SJCRH30 (cell line): ENCODE data around the gene RANBP1. TPM values are rescaled to one million over a fixed set of nuclear protein-coding genes. Genes with fewer than 3 reads are reported as not detected.

Experiments used
- DNase-seq, 2 experiments: peaks; one replicate each; pipeline ENCODE4 v3.0.0-alpha.2; 2015 to 2020
- H3K27ac ChIP-seq: fragments of 250-450 bp; sonication (Bioruptor Pico); 2 replicates; pipeline ENCODE4 v1.5.1; 2020; ENCODE audit warnings: mild to moderate bottlenecking, moderate library complexity
- H3K27me3 ChIP-seq: fragments of 250-450 bp; sonication (Bioruptor Pico); 2 replicates; pipeline ENCODE4 v1.5.1; 2020; ENCODE audit warnings: mild to moderate bottlenecking, moderate library complexity
- H3K36me3 ChIP-seq: fragments of 250-450 bp; sonication (Bioruptor Pico); 2 replicates; pipeline ENCODE4 v1.5.1; 2020; ENCODE audit warnings: mild to moderate bottlenecking, moderate library complexity
- H3K4me1 ChIP-seq: fragments of 250-450 bp; sonication (Bioruptor Pico); 2 replicates; pipeline ENCODE4 v1.5.1; 2020; ENCODE audit warnings: mild to moderate bottlenecking, moderate library complexity
- H3K4me3 ChIP-seq: fragments of 250-450 bp; sonication (Bioruptor Pico); 2 replicates; pipeline ENCODE4 v1.5.1; 2020; ENCODE audit warnings: mild to moderate bottlenecking, moderate library complexity
- H3K9me3 ChIP-seq: fragments of 250-450 bp; sonication (Bioruptor Pico); replicated peaks from 2 replicates; pipeline ENCODE4 v1.5.1; 2020; ENCODE audit warnings: mild to moderate bottlenecking, moderate library complexity
- total RNA-seq: library from RNA; depleted of rRNA; stranded (reverse); fragments of >200 nt; shearing (Covaris generic); gene quantifications from 2 replicates; pipeline ENCODE4 v1.2.3, GENCODE V29; 2014

The RANBP1 gene
- total RNA-seq, 1 experiment from 2014 or later = 627 TPM

DNA sequence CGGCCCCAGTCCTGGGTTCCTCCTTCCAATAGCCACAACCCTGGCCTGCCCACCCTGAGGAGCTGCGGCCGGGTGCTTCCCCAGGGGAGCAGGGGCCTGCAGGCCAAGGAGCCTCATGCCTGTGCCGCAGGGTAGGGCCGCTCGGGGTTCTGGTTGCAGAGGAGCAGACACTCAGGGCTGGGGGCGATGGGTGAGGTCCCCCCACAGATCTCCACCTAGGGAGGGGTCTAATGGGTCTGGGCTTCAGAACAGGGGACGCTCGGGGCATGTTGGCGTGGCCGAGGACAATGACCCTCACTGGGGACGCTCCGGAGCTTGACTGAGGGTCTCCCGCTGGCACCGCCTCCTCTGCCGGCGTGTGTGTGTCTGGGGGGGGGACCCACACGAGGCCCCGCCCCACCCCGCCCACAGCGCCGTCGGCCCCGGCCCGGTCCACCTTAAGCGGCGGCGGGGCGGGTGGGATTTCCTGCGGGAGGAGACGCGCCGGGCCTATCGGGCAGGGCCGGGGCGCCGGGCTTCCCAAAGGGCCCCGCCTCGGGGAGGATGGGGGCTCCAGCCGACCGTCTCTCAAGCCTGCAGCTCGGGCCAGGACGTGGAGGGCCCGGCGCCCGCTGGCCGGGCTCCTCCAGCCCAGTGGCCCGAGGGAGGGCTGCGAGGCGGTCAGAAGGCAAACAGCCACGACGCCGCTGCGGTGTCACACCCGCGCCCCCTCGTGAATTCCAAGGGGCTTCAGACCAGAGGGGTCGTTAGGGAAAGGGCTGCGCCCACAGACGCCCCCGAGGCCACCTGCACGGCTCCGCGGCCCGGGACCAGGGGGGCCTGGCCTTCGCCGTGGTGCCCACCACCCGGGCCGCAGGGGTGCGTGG is 15.1 kb downstream of the RANBP1 start:
- H3K9me3 ChIP-seq = no peaks in the 10 kb centered on the region
- DNase-seq = peak; percentile 83 to 87
- no peaks in the 10 kb centered on the region; the same call in 1 of the 2 replicates for H3K4me1 ChIP-seq
- peaks cover 17% of the 10 kb centered on the region for H3K36me3 ChIP-seq
- peak overlapping the region; percentile 70 for H3K4me3 ChIP-seq
- H3K27ac ChIP-seq = no peak overlapping the region
- H3K27me3 ChIP-seq = no peaks in the 10 kb centered on the region

DNA sequence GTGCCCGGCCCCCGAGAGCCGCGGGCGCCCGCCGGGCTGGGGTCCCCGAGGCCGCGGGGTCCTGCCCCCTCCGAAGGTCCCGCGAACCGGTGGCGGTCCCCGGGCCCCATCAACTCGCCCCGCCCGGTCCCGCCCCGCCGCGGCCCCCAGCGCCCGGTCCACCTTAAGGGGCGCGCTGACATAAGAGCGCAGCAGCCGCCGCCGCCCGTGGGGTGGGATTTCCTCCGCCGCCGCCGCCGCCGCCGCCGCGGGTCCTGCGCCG is 15.6 kb downstream of the RANBP1 start, which contains the start of gene ZDHHC8:
TSS of gene ZDHHC8 (plus strand) at position 208 of the 262 bp plus-strand sequence. CDS start 144 bp downstream, outside the sequence.
- peak within 1 kb of the TSS; percentile 70 for H3K4me3 ChIP-seq
- peaks cover 12% of the 10 kb centered on the region for H3K36me3 ChIP-seq
- DNase-seq = no peak
- no peak within 1 kb of the TSS for H3K27ac ChIP-seq
- peaks cover 4% of the 10 kb centered on the region; the same call in 1 of the 2 replicates for H3K4me1 ChIP-seq
- no peaks in the 10 kb centered on the region for H3K27me3 ChIP-seq
- H3K9me3 ChIP-seq = no peaks in the 10 kb centered on the region

DNA sequence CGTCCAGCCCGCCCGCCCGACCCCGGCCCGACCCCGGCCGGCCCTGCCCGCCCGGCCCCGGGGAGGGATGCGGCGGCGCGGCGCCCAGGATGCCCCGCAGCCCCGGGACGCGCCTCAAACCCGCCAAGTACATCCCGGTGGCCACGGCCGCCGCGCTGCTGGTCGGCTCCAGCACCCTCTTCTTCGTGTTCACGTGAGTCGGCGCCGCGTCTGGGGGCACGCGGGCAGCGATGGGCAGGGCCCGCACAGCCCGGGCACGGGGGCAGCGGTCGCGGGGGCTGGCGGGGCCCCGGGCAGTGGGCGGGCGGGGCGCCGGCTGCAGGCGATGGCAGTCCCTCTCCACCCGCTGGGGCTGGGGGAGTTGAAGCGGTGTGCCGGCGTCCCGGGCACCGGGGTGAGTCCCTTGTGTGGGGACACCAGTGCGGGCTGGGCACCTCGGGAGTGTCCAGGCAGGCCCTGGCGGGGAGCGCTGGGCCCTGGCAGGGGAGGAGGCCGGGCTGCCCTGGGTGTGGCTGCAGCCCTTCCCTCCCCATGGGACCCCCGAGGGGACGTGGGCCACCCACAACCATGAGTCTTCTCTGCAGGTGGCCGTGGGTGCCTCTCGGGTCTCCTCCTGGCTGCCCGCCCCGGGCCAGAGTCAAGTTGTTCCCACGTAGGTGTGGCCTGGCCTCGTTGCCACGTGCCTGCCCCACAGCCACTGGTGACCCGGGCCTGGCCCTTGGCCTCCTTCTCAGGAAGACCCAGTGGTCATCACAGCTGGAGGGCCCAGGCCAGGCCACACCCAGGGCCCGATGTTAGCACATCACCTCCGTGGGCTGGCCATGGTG is 16.2 kb downstream of the RANBP1 start:
- H3K27ac ChIP-seq = no peak overlapping the region
- peaks cover 9% of the 10 kb centered on the region for H3K36me3 ChIP-seq
- H3K4me3 ChIP-seq = peak overlapping the region; percentile 70
- DNase-seq = no peak
- no peaks in the 10 kb centered on the region for H3K9me3 ChIP-seq
- peaks cover 9% of the 10 kb centered on the region for H3K4me1 ChIP-seq
- H3K27me3 ChIP-seq = no peaks in the 10 kb centered on the region

DNA sequence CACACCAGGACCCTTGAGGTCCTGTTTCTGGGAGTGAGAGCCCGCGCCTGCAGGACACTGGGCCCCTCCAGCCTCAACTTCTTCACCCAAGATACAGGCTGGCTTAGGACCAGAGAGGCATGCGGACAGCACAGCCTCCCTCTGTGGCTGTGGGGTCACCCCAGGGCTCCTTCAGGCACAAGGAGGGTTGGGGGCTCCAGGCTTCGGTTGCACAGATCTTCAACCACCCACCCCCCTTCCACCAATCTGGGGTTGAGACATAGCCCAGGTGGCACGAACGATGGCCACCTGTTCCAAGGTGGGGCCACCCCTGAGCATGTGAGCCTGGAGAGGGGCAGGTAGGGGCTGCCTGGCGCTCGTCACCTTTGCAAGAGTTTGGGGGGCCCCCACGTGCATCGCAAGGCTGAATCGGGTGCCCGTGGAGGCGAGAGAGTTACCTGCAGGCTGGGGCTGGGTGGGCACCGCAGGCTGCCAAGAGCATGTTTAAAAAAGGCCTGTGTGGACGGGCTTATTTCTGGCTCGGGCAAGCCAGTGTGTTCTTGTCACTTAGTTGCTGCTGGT is 16.9 kb downstream of the RANBP1 start:
- Histone ChIP-seq H3K27ac (no peak overlapping the region), H3K4me3 (peak overlapping the region; percentile 70), H3K36me3 (peaks cover 2% of the 10 kb centered on the region; the same call in 1 of the 2 replicates), H3K27me3 (no peaks in the 10 kb centered on the region), H3K9me3 (no peaks in the 10 kb centered on the region), H3K4me1 (peaks cover 16% of the 10 kb centered on the region)
- no peak for DNase-seq

DNA sequence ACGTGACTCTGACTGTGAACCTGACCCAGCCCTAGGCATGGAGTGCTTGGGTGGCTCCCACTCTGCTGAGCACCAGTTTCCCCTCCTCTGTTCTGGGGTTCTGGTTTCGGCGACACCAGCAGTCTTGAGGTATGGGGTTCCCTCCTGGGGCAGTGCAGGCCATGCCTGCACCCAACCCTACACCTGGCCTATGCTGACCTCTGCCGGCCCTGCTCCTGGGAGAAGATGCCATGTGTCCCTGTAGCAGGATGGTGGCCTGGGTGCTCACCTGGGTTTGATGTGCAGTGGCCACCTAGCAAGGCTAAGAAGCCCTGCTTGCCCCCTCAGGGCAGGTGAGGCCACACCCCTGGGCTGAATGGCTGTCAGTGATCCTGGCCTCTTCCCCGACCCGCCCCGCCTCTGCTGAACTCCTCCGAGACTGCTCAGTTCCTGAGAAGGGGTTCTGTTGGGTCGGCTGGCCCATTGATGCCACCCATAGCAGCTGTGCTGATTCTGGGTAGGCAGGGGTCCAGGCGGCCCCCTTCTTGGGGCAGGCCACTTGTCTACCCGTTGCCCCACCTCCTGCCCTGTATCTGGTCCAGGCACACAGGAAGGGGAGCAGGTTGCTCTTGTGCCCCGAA is 18.1 kb downstream of the RANBP1 start:
- Histone ChIP-seq H3K9me3 (no peaks in the 10 kb centered on the region), H3K4me1 (peaks cover 22% of the 10 kb centered on the region), H3K27me3 (no peaks in the 10 kb centered on the region), H3K36me3 (no peaks in the 10 kb centered on the region), H3K27ac (no peak overlapping the region), H3K4me3 (no peak overlapping the region)
- DNase-seq = no peak

DNA sequence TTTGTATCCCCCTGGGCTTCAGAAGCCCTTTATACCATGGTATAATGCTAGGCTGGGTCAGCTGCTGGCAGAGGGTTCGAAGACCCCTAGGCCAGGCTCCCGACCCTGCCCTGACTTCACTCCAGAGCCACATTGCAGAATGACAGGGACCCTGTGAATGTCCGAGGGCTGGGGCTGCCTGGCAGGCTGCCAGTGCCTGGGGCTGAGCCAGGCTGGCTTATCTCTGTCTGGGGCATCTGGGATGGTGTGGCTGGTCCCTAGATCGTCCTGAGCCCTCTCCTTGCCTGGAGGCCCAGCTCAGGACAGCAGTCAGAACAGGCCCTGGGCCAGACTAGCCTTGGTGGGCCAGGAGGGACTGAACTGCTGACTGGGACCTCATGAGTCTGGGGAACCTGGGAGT is 19.4 kb downstream of the RANBP1 start:
- Histone ChIP-seq H3K27ac (no peak overlapping the region), H3K4me3 (no peak overlapping the region), H3K36me3 (no peaks in the 10 kb centered on the region), H3K27me3 (no peaks in the 10 kb centered on the region), H3K9me3 (no peaks in the 10 kb centered on the region), H3K4me1 (peaks cover 22% of the 10 kb centered on the region)
- DNase-seq = no peak

DNA sequence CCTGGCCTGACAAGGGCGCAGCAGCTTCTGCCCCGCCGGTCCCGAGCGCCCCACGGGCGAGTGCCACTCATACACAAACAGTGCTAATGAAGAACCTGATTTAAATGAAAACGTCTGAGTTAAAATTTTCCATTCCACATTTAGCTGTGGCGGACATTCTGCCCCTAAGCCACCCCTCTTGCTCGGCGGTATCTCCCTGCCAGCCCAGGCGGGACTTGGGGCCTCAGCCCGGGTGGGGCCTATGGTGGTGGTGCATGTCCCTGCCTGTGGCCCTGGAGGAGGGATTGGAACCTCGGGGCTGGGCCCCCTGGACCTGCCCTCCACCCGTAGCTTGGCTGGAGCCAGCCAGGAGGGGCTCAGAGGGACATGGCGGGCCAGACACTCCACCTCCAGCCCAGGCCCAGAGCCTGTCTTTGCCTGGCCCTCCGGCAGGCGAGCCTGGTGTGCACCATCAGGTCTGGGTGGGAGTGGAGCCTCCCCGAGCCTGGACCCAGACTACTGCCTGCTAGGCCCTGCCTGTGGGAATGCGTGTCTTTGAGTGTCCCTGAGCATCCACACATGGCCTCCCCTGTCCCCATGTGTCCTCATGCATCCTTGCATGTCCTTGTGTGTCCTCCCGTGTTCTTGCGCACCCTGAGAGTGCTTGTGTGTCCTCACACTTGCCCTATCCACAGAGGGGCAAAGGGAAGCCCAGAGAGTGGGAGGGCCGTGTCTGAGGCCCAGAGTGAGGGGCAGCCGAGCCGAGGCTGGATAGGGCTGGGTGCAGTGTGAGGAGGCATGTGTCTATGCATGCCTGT is 20.1 kb downstream of the RANBP1 start:
- Histone ChIP-seq H3K36me3 (no peaks in the 10 kb centered on the region), H3K4me1 (peaks cover 22% of the 10 kb centered on the region), H3K27ac (no peak overlapping the region), H3K27me3 (no peaks in the 10 kb centered on the region), H3K9me3 (no peaks in the 10 kb centered on the region), H3K4me3 (no peak overlapping the region)
- DNase-seq = no peak

DNA sequence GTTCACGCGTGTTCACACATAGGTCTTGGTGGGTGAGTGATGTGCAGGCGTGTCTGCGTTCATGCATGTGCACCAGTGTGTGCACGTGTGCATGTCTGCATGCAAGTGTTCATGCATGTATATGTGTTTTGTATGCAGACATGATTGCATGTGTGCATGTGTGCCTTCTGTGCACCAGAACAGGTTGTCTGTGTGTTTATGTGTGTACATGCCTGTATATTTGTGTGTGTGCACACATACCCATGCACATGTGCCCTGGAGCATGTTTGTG is 20.6 kb downstream of the RANBP1 start:
- Histone ChIP-seq H3K4me3 (no peak overlapping the region), H3K27me3 (no peaks in the 10 kb centered on the region), H3K9me3 (no peaks in the 10 kb centered on the region), H3K4me1 (peaks cover 22% of the 10 kb centered on the region), H3K27ac (no peak overlapping the region), H3K36me3 (no peaks in the 10 kb centered on the region)
- no peak for DNase-seq

DNA sequence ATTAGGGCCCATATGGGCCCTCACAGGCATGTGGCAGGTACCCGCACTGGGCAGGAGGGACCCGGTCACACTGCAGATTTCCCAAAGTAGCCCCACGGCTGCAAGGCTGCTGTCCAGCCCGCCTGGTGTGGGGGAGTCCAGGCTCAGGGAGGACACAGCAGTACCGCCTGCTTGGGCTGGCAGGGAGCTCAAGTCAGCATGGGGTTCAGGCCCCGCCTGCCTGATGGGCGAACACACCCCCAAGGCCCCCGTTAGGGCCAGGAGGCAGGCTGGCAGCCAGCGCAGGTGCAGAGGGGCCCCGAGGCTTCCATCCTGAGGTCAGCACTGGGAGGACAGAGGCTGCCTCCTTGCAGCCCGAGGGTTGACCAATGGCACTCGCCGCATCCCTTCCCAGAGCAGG is 21.2 kb downstream of the RANBP1 start:
- Histone ChIP-seq H3K27me3 (no peaks in the 10 kb centered on the region), H3K9me3 (no peaks in the 10 kb centered on the region), H3K36me3 (no peaks in the 10 kb centered on the region), H3K4me3 (no peak overlapping the region), H3K4me1 (peaks cover 22% of the 10 kb centered on the region), H3K27ac (no peak overlapping the region)
- no peak for DNase-seq

DNA sequence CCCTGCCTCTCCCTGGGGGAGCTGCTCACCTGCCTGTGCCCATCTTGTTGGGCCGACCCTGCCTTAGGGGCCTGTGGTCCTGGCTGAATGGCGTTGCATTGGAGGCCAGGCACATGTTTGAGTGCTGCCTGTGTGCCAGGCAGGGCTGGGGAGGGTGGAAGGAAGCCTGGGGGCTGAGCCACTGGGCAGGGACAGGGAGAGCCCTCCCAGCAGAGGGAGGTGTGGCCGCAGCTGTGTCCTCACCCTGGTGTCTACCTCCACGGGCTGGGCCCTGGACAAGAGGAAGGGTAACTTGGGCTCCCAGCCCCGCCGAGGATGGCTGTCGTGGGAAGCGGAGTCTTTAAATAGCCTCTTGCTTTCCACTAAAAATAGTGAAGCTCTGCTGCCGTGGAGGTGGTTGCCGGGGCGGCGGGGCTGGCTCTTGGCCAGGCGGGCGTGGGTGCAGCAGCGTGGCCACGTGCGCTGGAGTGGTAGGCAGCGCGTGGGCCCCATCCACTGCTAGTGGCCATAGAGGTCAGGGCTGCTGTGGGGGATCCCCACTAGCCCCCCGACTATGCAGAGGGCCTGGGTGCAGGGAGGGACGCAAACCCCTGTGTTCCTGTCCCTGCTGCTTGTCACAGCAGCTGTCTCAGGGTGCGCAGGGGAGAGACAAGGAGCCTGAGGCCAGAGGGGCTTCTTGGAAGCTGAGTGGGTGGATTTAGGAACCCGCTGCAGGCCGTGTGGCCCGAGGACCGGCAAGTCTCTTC is 21.9 kb downstream of the RANBP1 start:
- no peaks in the 10 kb centered on the region for H3K27me3 ChIP-seq
- H3K9me3 ChIP-seq = no peaks in the 10 kb centered on the region
- no peak overlapping the region for H3K27ac ChIP-seq

DNA sequence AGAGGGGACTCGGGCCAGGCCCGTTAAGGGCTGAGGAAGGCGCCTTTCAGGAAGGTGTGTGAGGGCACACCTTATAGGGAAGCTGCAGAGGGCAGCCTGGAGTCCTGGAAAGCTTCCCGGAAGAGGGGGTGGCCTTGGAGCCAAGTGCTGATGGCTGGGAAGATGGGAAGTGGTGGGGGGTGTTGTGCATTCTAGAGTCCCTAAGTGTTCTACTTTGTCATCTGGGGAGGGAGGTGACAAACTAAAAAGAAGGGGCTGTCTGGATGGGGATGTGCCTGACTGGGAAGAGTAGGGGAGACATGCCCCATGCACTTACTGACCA is 22.5 kb downstream of the RANBP1 start:
- H3K27ac ChIP-seq = no peak overlapping the region
- H3K9me3 ChIP-seq = no peaks in the 10 kb centered on the region
- peaks cover 22% of the 10 kb centered on the region for H3K4me1 ChIP-seq
- H3K27me3 ChIP-seq = no peaks in the 10 kb centered on the region
- DNase-seq = no peak
- H3K4me3 ChIP-seq = no peak overlapping the region
- H3K36me3 ChIP-seq = no peaks in the 10 kb centered on the region

More for the DNA sequence above, 21.9 kb downstream of the RANBP1 start:
- Histone ChIP-seq H3K36me3 (no peaks in the 10 kb centered on the region), H3K4me1 (peaks cover 22% of the 10 kb centered on the region), H3K4me3 (no peak overlapping the region)
- DNase-seq = peak; percentile 73 to 79

DNA sequence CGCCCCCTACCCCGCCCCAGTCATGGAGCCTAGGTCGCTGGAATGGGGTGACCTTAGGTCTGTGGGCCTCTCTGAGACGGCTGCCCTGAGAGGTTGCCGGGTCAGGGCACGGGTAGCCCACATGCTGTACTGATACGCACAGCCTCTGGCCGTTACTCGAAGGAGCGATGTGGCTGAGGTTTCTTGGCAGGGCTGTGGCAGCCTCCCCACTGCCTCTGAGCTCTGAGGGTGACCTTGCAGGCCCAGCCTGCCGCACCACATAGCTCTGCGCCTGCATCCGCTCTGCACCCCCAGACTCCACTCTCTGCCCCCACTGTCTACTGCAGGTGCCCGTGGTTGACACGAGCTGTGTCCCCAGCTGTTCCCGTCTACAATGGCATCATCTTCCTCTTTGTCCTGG is 23.0 kb downstream of the RANBP1 start:
- no peak overlapping the region for H3K4me3 ChIP-seq
- no peaks in the 10 kb centered on the region for H3K9me3 ChIP-seq
- no peaks in the 10 kb centered on the region for H3K27me3 ChIP-seq
- DNase-seq = no peak
- H3K4me1 ChIP-seq = peaks cover 22% of the 10 kb centered on the region
- H3K36me3 ChIP-seq = no peaks in the 10 kb centered on the region
- no peak overlapping the region for H3K27ac ChIP-seq

DNA sequence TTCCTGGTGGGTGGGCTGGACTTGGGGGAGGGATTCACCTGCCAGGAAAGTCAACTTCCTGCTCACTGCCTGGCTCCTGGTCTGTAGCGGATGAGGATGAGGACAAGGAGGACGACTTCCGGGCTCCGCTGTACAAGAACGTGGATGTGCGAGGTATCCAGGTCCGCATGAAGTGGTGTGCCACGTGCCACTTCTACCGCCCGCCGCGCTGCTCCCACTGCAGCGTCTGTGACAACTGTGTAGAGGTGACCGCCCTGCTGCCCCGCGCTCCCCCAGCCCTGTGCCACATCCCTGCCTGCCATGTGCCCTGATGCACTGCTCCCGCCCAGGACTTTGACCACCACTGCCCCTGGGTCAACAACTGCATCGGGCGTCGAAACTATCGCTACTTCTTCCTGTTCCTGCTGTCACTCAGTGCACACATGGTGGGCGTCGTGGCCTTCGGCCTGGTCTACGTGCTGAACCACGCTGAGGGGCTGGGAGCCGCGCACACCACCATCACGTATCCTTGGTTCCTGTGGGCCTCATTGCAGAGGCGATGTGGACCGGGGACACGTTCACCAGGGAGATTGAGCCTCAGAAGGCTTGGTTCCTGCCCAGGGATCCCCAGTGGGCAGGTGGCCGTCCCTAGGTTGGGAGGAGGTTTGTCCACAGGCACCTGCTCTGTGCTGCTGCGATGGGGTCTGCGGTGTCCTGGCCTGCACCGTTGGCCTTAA is 23.6 kb downstream of the RANBP1 start:
- no peak overlapping the region for H3K4me3 ChIP-seq
- H3K27me3 ChIP-seq = no peaks in the 10 kb centered on the region
- no peaks in the 10 kb centered on the region for H3K9me3 ChIP-seq
- no peak overlapping the region for H3K27ac ChIP-seq
- peaks cover 22% of the 10 kb centered on the region for H3K4me1 ChIP-seq
- no peaks in the 10 kb centered on the region for H3K36me3 ChIP-seq
- DNase-seq = no peak
